Neural cell (in vitro differentiated cells): ENCODE measurements around the gene UGT1A4.

ENCODE experiments used
- CTCF ChIP-seq: fragments of 450-650 bp; IDR thresholded peaks from 2 replicates; pipeline ENCODE4 v1.5.1; 2014; ENCODE audit warnings: antibody characterized with exemption, mild to moderate bottlenecking, moderate library complexity; ENCODE audit not compliant: poor library complexity, severe bottlenecking
- EP300 ChIP-seq: fragments of 450-650 bp; conservative IDR thresholded peaks from 2 replicates; pipeline ENCODE4 v1.6.1; 2014; ENCODE audit warnings: antibody characterized with exemption, mild to moderate bottlenecking, moderate library complexity; ENCODE audit not compliant: poor library complexity, severe bottlenecking
- EZH2 ChIP-seq: fragments of 200-600, 300-800 bp; shearing (Covaris generic), sonication (generic); IDR thresholded peaks from 2 replicates; pipeline ENCODE4 v1.6.1; 2014; ENCODE audit warnings: antibody characterized with exemption, low read length, borderline replicate concordance, mild to moderate bottlenecking; ENCODE audit not compliant: insufficient read depth, poor library complexity, severe bottlenecking
- POLR2AphosphoS5 ChIP-seq: IDR thresholded peaks from 2 replicates; pipeline ENCODE4 v1.6.1; 2012
- RAD21 ChIP-seq: fragments of 450-650 bp; conservative IDR thresholded peaks from 2 replicates; pipeline ENCODE4 v1.6.1; 2014; ENCODE audit warnings: antibody characterized with exemption, mild to moderate bottlenecking, moderate library complexity
- TAF1 ChIP-seq: IDR thresholded peaks from 2 replicates; pipeline ENCODE4 v1.6.1; 2012; ENCODE audit warnings: low read depth

GRCh38 chr2:233769260-233769659, 50.7 kb downstream of the UGT1A4 start:
- TF ChIP-seq CTCF (no peak), POLR2AphosphoS5 (no peak), EZH2 (no peak), EP300 (no peak), TAF1 (no peak), RAD21 (no peak)
